Measurements from ENCODE around the gene FBRSL1.
A peak's percentile ranks its signal among the peaks of the same experiment; 100 is the strongest.
"Not testable (repeated sequence)": the region's sequence is repeated elsewhere in the genome, so short reads cannot be mapped to it uniquely, and the experiment has no call there.

The FBRSL1 gene

DNA sequence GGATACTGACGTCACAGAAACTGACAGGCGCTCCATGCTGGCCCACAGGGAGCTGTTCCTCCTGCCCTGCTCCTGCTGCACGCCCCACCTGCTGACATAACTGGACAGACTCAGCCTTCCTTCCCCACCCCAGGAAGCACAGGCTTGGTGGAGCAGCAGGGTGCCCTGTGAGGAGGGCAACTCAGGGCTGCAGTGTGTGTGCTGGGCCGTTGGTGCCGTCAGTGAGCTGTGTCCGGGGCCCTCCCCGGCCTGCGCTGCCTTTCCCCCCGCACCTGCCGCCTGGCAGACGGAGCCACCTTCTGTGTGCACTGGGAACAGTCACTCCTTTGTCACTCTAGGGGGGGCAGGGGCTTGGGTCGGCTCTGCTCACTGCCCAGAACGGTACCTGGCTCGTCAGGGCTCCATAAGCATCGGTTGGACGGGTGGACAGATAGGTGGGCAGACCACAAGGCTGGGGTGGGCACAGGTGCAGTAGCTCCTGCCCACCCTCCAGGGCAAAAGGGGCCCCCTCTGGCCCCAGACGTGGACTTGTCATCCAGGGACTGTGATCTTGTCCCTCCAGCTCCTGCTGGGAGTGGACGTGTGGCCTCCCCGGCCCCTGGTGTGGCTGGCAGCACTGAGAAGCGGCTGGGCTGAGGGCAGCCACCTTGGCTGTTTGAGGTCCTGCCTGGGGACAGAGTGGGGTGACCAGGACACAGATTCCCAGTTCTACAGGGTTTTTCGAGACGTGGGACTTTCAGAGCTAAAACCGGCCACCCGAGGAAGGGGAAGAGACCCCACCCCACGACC lies 32.8 kb downstream of the FBRSL1 start:
- Mint-ChIP-seq H3K4me1 (ENCODE audit: low read depth) (peaks cover 3% of the 10 kb centered on the region), H3K36me3 (ENCODE audit: low read depth) (peaks cover 17% of the 10 kb centered on the region), H3K9me3 (peaks cover 7% of the 10 kb centered on the region), H3K4me3 (no peak overlapping the region), H3K27me3 (no peaks in the 10 kb centered on the region), H3K27ac (no peak overlapping the region)

GRCh38 chr12:132523576-132524331 lies 33.8 kb downstream of the FBRSL1 start:
- Mint-ChIP-seq H3K36me3 (ENCODE audit: low read depth) (peaks cover 8% of the 10 kb centered on the region), H3K27me3 (no peaks in the 10 kb centered on the region), H3K9me3 (no peaks in the 10 kb centered on the region), H3K4me1 (ENCODE audit: low read depth) (peaks cover 3% of the 10 kb centered on the region), H3K4me3 (no peak overlapping the region), H3K27ac (no peak overlapping the region)

- Mint-ChIP-seq H3K9me3 (no peaks in the 10 kb centered on the region), H3K4me3 (no peak overlapping the region), H3K27ac (no peak overlapping the region), H3K4me1 (ENCODE audit: low read depth) (peaks cover 3% of the 10 kb centered on the region), H3K36me3 (ENCODE audit: low read depth) (peaks cover 1% of the 10 kb centered on the region), H3K27me3 (no peaks in the 10 kb centered on the region)
These were observed 34.5 kb downstream of the FBRSL1 start for GRCh38 chr12:132524405-132524804.

- no peak overlapping the region for H3K27ac Mint-ChIP-seq
- H3K9me3 Mint-ChIP-seq = no peaks in the 10 kb centered on the region
- H3K36me3 Mint-ChIP-seq (ENCODE audit: low read depth) = no peaks in the 10 kb centered on the region
- peaks cover 3% of the 10 kb centered on the region for H3K4me1 Mint-ChIP-seq (ENCODE audit: low read depth)
- H3K27me3 Mint-ChIP-seq = no peaks in the 10 kb centered on the region
- no peak overlapping the region for H3K4me3 Mint-ChIP-seq
These were observed 35.3 kb downstream of the FBRSL1 start for GRCh38 chr12:132525011-132525832.

GRCh38 chr12:132525833-132526455 lies 36.0 kb downstream of the FBRSL1 start:
- Mint-ChIP-seq H3K4me1 (ENCODE audit: low read depth) (peaks cover 3% of the 10 kb centered on the region), H3K27me3 (no peaks in the 10 kb centered on the region), H3K4me3 (no peak overlapping the region), H3K36me3 (ENCODE audit: low read depth) (no peaks in the 10 kb centered on the region), H3K27ac (no peak overlapping the region), H3K9me3 (no peaks in the 10 kb centered on the region)

DNA sequence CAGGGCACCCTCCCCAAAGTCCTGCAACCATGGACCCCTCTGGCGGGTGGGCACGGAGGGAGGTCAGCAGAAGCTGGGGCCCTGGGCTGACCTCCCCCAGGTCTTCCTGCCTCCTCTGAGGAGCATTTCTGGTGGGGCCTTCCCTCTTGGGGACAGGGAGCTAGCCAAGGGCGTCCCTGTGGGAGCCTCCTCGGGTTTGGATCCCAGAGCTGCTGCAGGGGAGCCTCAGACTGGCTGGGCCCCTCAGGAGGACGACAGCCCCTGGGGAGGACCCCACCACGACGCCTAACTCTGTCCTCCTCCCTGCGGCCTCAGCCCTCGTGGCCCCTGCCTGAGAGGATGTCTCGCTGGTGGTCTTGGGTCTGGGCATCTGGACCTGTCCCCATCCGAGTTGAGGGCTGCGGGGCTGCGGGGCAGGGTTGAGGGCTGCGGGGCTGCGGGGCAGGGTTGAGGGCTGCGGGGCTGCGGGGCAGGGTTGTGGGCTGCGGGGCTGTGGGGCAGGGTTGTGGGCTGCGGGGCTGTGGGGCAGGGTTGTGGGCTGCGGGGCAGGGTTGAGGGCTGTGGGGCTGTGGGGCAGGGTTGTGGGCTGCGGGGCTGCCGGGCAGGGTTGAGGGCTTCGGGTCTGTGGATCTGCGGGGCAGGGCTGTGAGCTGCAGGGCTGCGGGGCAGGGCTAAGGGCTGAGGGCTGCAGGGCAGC lies 37.4 kb downstream of the FBRSL1 start:
- Mint-ChIP-seq H3K36me3 (ENCODE audit: low read depth) (no peaks in the 10 kb centered on the region), H3K27ac (no peak overlapping the region), H3K4me3 (no peak overlapping the region), H3K27me3 (no peaks in the 10 kb centered on the region), H3K4me1 (ENCODE audit: low read depth) (peaks cover 3% of the 10 kb centered on the region), H3K9me3 (no peaks in the 10 kb centered on the region)

GRCh38 chr12:132527883-132528264 lies 37.9 kb downstream of the FBRSL1 start:
- peaks cover 3% of the 10 kb centered on the region for H3K4me1 Mint-ChIP-seq (ENCODE audit: low read depth)

GRCh38 chr12:132528564-132529106 lies 38.7 kb downstream of the FBRSL1 start:
- no peaks in the 10 kb centered on the region for H3K9me3 Mint-ChIP-seq
- H3K27ac Mint-ChIP-seq = no peak overlapping the region
- no peaks in the 10 kb centered on the region for H3K36me3 Mint-ChIP-seq (ENCODE audit: low read depth)
- H3K27me3 Mint-ChIP-seq = no peaks in the 10 kb centered on the region
- peaks cover 3% of the 10 kb centered on the region for H3K4me1 Mint-ChIP-seq (ENCODE audit: low read depth)
- H3K4me3 Mint-ChIP-seq = no peak overlapping the region

More at GRCh38 chr12:132527883-132528264, 37.9 kb downstream of the FBRSL1 start:
- Mint-ChIP-seq H3K9me3 (no peaks in the 10 kb centered on the region), H3K27ac (no peak overlapping the region), H3K27me3 (no peaks in the 10 kb centered on the region), H3K4me3 (no peak overlapping the region), H3K36me3 (ENCODE audit: low read depth) (no peaks in the 10 kb centered on the region)

DNA sequence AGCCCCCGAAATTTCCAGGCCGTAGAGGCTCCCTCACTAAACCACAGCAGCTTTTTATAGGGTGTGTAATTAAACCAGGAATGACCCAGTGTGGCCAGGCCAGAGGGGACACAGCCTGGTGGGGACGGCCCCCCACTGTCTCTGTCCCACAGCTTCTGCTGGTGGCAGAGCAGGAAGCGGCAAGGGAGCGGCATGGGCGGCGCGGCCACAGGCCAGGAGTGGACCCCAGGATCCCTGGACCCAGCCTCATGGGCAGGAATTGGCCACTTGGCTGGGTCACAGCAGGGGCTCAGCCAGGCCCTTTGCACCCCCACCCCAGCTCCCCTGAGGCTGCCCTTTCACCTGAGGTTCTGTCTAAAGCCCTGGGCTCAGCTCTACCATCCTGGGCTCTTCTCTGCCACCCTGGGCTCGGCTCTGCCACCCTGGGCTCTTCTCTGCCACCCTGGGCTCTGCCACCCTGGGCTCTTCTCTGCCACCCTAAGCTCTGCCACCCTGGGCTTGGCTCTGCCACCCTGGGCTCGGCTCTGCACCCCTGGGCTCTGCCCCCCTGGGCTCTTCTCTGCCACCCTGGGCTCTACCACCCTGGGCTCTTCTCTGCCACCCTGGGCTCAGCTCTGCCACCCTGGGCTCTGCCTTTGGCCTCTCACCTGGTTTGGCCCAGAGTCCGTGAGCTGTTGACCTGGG lies 39.3 kb downstream of the FBRSL1 start:
- no peak overlapping the region for H3K27ac Mint-ChIP-seq
- no peaks in the 10 kb centered on the region for H3K9me3 Mint-ChIP-seq
- H3K4me3 Mint-ChIP-seq = no peak overlapping the region
- H3K4me1 Mint-ChIP-seq (ENCODE audit: low read depth) = no peaks in the 10 kb centered on the region
- H3K27me3 Mint-ChIP-seq = no peaks in the 10 kb centered on the region
- H3K36me3 Mint-ChIP-seq (ENCODE audit: low read depth) = no peaks in the 10 kb centered on the region

DNA sequence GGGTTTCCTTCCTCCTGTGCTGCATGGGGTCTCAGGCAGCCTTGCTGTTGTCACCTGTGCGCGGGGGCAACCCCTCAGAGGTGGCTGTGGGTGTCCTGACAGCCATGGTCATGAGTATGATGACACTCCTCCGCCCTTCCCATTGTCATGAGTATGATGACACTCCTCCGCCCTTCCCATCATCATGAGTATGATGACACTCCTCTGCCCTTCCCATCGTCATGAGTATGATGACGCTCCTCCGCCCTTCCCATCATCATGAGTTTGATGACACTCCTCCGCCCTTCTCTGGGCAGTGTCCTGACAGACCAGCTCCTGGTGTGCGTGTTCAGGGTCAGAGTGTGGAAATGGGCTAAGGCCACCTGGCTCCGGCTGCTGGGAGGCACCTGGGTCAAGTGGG lies 40.0 kb downstream of the FBRSL1 start:
- H3K27ac Mint-ChIP-seq = peak overlapping the region; percentile 6
- no peaks in the 10 kb centered on the region for H3K27me3 Mint-ChIP-seq
- H3K4me1 Mint-ChIP-seq (ENCODE audit: low read depth) = no peaks in the 10 kb centered on the region
- no peaks in the 10 kb centered on the region for H3K36me3 Mint-ChIP-seq (ENCODE audit: low read depth)
- H3K4me3 Mint-ChIP-seq = no peak overlapping the region
- no peaks in the 10 kb centered on the region for H3K9me3 Mint-ChIP-seq

DNA sequence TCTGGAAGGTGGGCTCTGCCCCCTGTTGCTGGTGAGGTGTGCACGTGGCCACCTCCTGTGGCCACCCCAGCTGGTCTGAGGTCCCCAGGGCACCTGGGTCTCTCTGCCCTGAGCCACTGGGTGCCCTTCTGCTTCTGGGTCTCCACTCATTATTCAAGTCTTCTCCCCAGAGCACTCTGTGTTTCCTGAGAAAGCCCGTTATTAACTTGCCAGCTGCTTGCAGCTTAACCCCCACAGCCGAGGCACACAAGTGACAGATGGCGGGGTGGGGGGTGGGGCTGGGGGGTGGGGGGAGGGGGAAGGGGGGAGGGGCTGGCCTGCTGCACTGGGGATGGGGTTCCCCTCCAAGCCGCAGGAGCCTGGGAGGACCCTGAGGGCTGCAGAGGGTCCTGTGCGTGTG lies 40.5 kb downstream of the FBRSL1 start:
- no peaks in the 10 kb centered on the region for H3K27me3 Mint-ChIP-seq
- H3K27ac Mint-ChIP-seq = no peak overlapping the region
- H3K36me3 Mint-ChIP-seq (ENCODE audit: low read depth) = no peaks in the 10 kb centered on the region
- H3K9me3 Mint-ChIP-seq = no peaks in the 10 kb centered on the region
- H3K4me3 Mint-ChIP-seq = no peak overlapping the region
- H3K4me1 Mint-ChIP-seq (ENCODE audit: low read depth) = no peaks in the 10 kb centered on the region

GRCh38 chr12:132530851-132531250 lies 40.9 kb downstream of the FBRSL1 start:
- no peaks in the 10 kb centered on the region for H3K36me3 Mint-ChIP-seq (ENCODE audit: low read depth)
- H3K27ac Mint-ChIP-seq = no peak overlapping the region
- H3K9me3 Mint-ChIP-seq = peaks cover 3% of the 10 kb centered on the region
- no peaks in the 10 kb centered on the region for H3K27me3 Mint-ChIP-seq
- H3K4me3 Mint-ChIP-seq = no peak overlapping the region
- H3K4me1 Mint-ChIP-seq (ENCODE audit: low read depth) = no peaks in the 10 kb centered on the region

GRCh38 chr12:132532711-132533583 lies 43.0 kb downstream of the FBRSL1 start:
- not testable (repeated sequence) for H3K4me1 Mint-ChIP-seq (ENCODE audit: low read depth); H3K36me3 Mint-ChIP-seq (ENCODE audit: low read depth); H3K27ac Mint-ChIP-seq; H3K27me3 Mint-ChIP-seq; H3K4me3 Mint-ChIP-seq
- peaks cover 10% of the 10 kb centered on the region for H3K9me3 Mint-ChIP-seq
